GOT3 (cell line): ENCODE measurements around the gene EEPD1.

Experiments
- DNase-seq: peaks from one replicate; lab custom pipeline; 2025; ENCODE audit warnings: mixed read lengths; lab: John Stamatoyannopoulos, UW

The EEPD1 gene

GRCh38 chr7:36154255-36155212 is 1.5 kb downstream of the EEPD1 start:
- DNase-seq = no peak

GRCh38 chr7:36155811-36156361 is 2.8 kb downstream of the EEPD1 start:
- no peak for DNase-seq

- no peak for DNase-seq
These were observed 4.7 kb downstream of the EEPD1 start for GRCh38 chr7:36157527-36158320.

- no peak for DNase-seq
These were observed 5.2 kb downstream of the EEPD1 start for GRCh38 chr7:36158321-36158605.

GRCh38 chr7:36159618-36160017 is 6.6 kb downstream of the EEPD1 start:
- no peak for DNase-seq

GRCh38 chr7:36160313-36160712 is 7.3 kb downstream of the EEPD1 start:
- no peak for DNase-seq

- no peak for DNase-seq
These were observed 8.9 kb downstream of the EEPD1 start for GRCh38 chr7:36161996-36162395.

GRCh38 chr7:36165059-36165458 is 12.0 kb downstream of the EEPD1 start:
- DNase-seq = no peak

GRCh38 chr7:36165802-36166201 is 12.7 kb downstream of the EEPD1 start:
- DNase-seq = no peak

- DNase-seq = no peak
These were observed 14.5 kb downstream of the EEPD1 start for GRCh38 chr7:36167403-36168050.

GRCh38 chr7:36171503-36171902 is 18.4 kb downstream of the EEPD1 start:
- DNase-seq = no peak

- no peak for DNase-seq
These were observed 22.8 kb downstream of the EEPD1 start for GRCh38 chr7:36175886-36176285.

GRCh38 chr7:36176697-36177096 is 23.6 kb downstream of the EEPD1 start:
- no peak for DNase-seq

- DNase-seq = no peak
These were observed 27.1 kb downstream of the EEPD1 start for GRCh38 chr7:36180121-36180520.

- DNase-seq = no peak
These were observed 28.6 kb downstream of the EEPD1 start for GRCh38 chr7:36181668-36182067.

- DNase-seq = no peak
These were observed 30.0 kb downstream of the EEPD1 start for GRCh38 chr7:36182854-36183604.

GRCh38 chr7:36185092-36185491 is 32.0 kb downstream of the EEPD1 start:
- DNase-seq = no peak

- no peak for DNase-seq
These were observed 32.7 kb downstream of the EEPD1 start for GRCh38 chr7:36185756-36186155.

- DNase-seq = no peak
These were observed 33.5 kb downstream of the EEPD1 start for GRCh38 chr7:36186359-36187121.

GRCh38 chr7:36188266-36188665 is 35.2 kb downstream of the EEPD1 start:
- DNase-seq = no peak

- DNase-seq = no peak
These were observed 35.9 kb downstream of the EEPD1 start for GRCh38 chr7:36188906-36189305.
